IMR-90 (cell line): ENCODE data around the gene OSBPL6. TPM values are rescaled to one million over a fixed set of nuclear protein-coding genes. Genes with fewer than 3 reads are reported as not detected.

Experiments
- ATAC-seq: fragments of 200-7000 bp; cut with Tn5 transposase; 2 replicates; pipeline ENCODE4 v1.9.1; 2020; ENCODE audit warnings: low read depth, mild to moderate bottlenecking, moderate library complexity
- BruUV-seq: library from RNA; stranded (reverse); fragments of 400-500 nt; replicated peaks from 2 replicates; lab custom pipeline; 2021; lab: Mats Ljungman, UMichigan
- CTCF ChIA-PET: fragments of 300-600 bp; formaldehyde crosslinking; extraction: SDS; loops from one replicate; lab custom pipeline; 2021; ENCODE audit warnings: antibody characterized with exemption; lab: Yijun Ruan, JAX
- POLR2A ChIA-PET: fragments of 300-600 bp; sonication (Branson Sonifier 250); formaldehyde crosslinking; loops from one replicate; lab custom pipeline; 2022; ENCODE audit warnings: antibody characterized with exemption; ENCODE audit not compliant: unreplicated experiment; lab: Charles Lee
- DNase-seq: peaks from one replicate; pipeline ENCODE4 v3.0.0; 2013
- H2AFZ ChIP-seq: replicated peaks from 2 replicates; pipeline ENCODE3; 2013; ENCODE audit warnings: low read length, mild to moderate bottlenecking; ENCODE audit not compliant: poor library complexity
- H2AK5ac ChIP-seq: 2 replicates; pipeline ENCODE4 v1.6.1; 2013; ENCODE audit warnings: low read depth, low read length, inconsistent platforms
- H2AK9ac ChIP-seq: replicated peaks from 2 replicates; pipeline ENCODE3; 2013; ENCODE audit warnings: mild to moderate bottlenecking, low read depth, low read length, moderate library complexity; ENCODE audit not compliant: poor library complexity
- H2BK120ac ChIP-seq: 2 replicates; pipeline ENCODE4 v1.6.1; 2013; ENCODE audit warnings: low read depth, low read length, inconsistent platforms
- H2BK15ac ChIP-seq: 3 replicates; pipeline ENCODE4 v1.6.1; 2013; ENCODE audit warnings: low read depth, low read length, inconsistent platforms
- H2BK20ac ChIP-seq: 2 replicates; pipeline ENCODE4 v1.6.1; 2013; ENCODE audit warnings: low read depth, mild to moderate bottlenecking, inconsistent platforms, low read length, moderate library complexity
- H2BK5ac ChIP-seq: 2 replicates; pipeline ENCODE4 v1.6.1; 2013; ENCODE audit warnings: mild to moderate bottlenecking, low read depth, low read length, inconsistent platforms; ENCODE audit not compliant: poor library complexity, severe bottlenecking
- H3K14ac ChIP-seq: replicated peaks from 2 replicates; pipeline ENCODE4 v1.6.1; 2013; ENCODE audit warnings: low read depth, low read length, inconsistent platforms
- H3K18ac ChIP-seq: 2 replicates; pipeline ENCODE4 v1.6.1; 2013; ENCODE audit warnings: low read depth, low read length, control low read depth
- H3K23ac ChIP-seq: 2 replicates; pipeline ENCODE4 v1.6.1; 2013; ENCODE audit warnings: low read depth, low read length, inconsistent platforms
- H3K27ac ChIP-seq: 2 replicates; pipeline ENCODE4 v1.5.1; 2013; ENCODE audit warnings: mild to moderate bottlenecking, control low read depth, low read length; ENCODE audit not compliant: insufficient read depth
- H3K27me3 ChIP-seq: 2 replicates; pipeline ENCODE4 v1.6.1; 2013; ENCODE audit warnings: low read length; ENCODE audit not compliant: control insufficient read depth, insufficient read depth
- H3K36me3 ChIP-seq: 2 replicates; pipeline ENCODE4 v1.6.1; 2013; ENCODE audit warnings: low read length, mixed read lengths; ENCODE audit not compliant: control insufficient read depth, insufficient read depth
- H3K4ac ChIP-seq: 2 replicates; pipeline ENCODE4 v1.6.1; 2013; ENCODE audit warnings: low read depth, low read length, inconsistent platforms
- H3K4me1 ChIP-seq: 2 replicates; pipeline ENCODE4 v1.6.1; 2013; ENCODE audit warnings: low read length, mixed read lengths; ENCODE audit not compliant: control insufficient read depth, insufficient read depth
- H3K4me2 ChIP-seq: 2 replicates; pipeline ENCODE4 v1.6.1; 2013; ENCODE audit warnings: low read depth, mild to moderate bottlenecking, control low read depth, low read length, moderate library complexity
- H3K4me3 ChIP-seq: 2 replicates; pipeline ENCODE4 v1.5.1; 2013; ENCODE audit warnings: low read depth, mild to moderate bottlenecking, control low read depth, low read length, moderate library complexity; ENCODE audit not compliant: insufficient read depth
- H3K56ac ChIP-seq: 2 replicates; pipeline ENCODE4 v1.6.1; 2013; ENCODE audit warnings: low read length, inconsistent platforms; ENCODE audit not compliant: insufficient read depth; ENCODE audit errors: extremely low read depth
- H3K79me1 ChIP-seq, 2 experiments: 2 replicates each; pipeline ENCODE4 v1.6.1; 2013; ENCODE audit warnings: low read length in 2 of 2, inconsistent platforms in 1 of 2, low read depth in 1 of 2
- H3K9ac ChIP-seq: 2 replicates; pipeline ENCODE4 v1.6.1; 2013; ENCODE audit warnings: low read depth, low read length, control low read depth
- H3K9me1 ChIP-seq: 2 replicates; pipeline ENCODE4 v1.6.1; 2013; ENCODE audit warnings: low read length, inconsistent platforms; ENCODE audit not compliant: insufficient read depth
- H3K9me3 ChIP-seq: 2 replicates; pipeline ENCODE4 v1.6.1; 2013; ENCODE audit warnings: low read length; ENCODE audit not compliant: control insufficient read depth, insufficient read depth
- H4K20me1 ChIP-seq: 2 replicates; pipeline ENCODE4 v1.6.1; 2013; ENCODE audit warnings: low read length, inconsistent platforms; ENCODE audit not compliant: insufficient read depth
- H4K5ac ChIP-seq: 2 replicates; pipeline ENCODE4 v1.6.1; 2013; ENCODE audit warnings: mild to moderate bottlenecking, low read depth, low read length, control low read depth
- H4K8ac ChIP-seq, 2 experiments: 2 replicates each; pipeline ENCODE4 v1.6.1; 2013; ENCODE audit warnings: low read depth in 2 of 2, low read length in 2 of 2, control low read depth in 1 of 2, inconsistent platforms in 1 of 2
- H4K91ac ChIP-seq: 2 replicates; pipeline ENCODE4 v1.6.1; 2013; ENCODE audit warnings: low read depth, low read length, inconsistent platforms; ENCODE audit not compliant: insufficient read depth
- CEBPB ChIP-seq: IDR thresholded peaks from 2 replicates; pipeline ENCODE4 v1.6.1; 2012; ENCODE audit warnings: low read depth, low read length, improper control_type of control experiment
- RCOR1 ChIP-seq: IDR thresholded peaks from 2 replicates; pipeline ENCODE4 v1.6.1; 2012; ENCODE audit warnings: mild to moderate bottlenecking, low read length, improper control_type of control experiment; ENCODE audit not compliant: insufficient replicate concordance
- RFX5 ChIP-seq: IDR thresholded peaks from 2 replicates; pipeline ENCODE4 v1.8.0; 2012; ENCODE audit warnings: low read depth, mild to moderate bottlenecking, low read length, moderate library complexity
- dilution Hi-C: fragments of 300-500 bp; cut with HindIII; formaldehyde crosslinking; loops from one replicate; pipeline ENCODE4 v1.14.3; 2018; ENCODE audit warnings: low sequenced_read_pairs; ENCODE audit not compliant: unreplicated experiment
- in situ Hi-C: fragments of 300-500 bp; cut with MboI; formaldehyde crosslinking; loops from 3 replicates; pipeline ENCODE4 v1.14.3; 2019; ENCODE audit warnings: low sequenced_read_pairs, inconsistent platforms, mixed read lengths
- intact Hi-C: fragments of 100-400 bp; cut with micrococcal nuclease; formaldehyde crosslinking; loops from 2 replicates; pipeline ENCODE4 v1.10.0; 2022
- polyA plus RNA-seq, 3 experiments: library from polyadenylated mRNA; depleted of rRNA; stranded (reverse); fragments of >200 nt; gene quantifications; 2 replicates each; pipeline ENCODE4 v1.2.3, GENCODE V29; 2012; ENCODE audit warnings: low replicate concordance in 1 of 3
- total RNA-seq: library from RNA; depleted of rRNA; stranded (reverse); fragments of >200 nt; gene quantifications from 2 replicates; pipeline ENCODE4 v1.2.3, GENCODE V29; 2012

Gene OSBPL6
- total and polyA plus RNA-seq, 2 of the 4 experiments (the other 2 are of a cell fraction) = 3.2 to 3.7 TPM

DNA sequence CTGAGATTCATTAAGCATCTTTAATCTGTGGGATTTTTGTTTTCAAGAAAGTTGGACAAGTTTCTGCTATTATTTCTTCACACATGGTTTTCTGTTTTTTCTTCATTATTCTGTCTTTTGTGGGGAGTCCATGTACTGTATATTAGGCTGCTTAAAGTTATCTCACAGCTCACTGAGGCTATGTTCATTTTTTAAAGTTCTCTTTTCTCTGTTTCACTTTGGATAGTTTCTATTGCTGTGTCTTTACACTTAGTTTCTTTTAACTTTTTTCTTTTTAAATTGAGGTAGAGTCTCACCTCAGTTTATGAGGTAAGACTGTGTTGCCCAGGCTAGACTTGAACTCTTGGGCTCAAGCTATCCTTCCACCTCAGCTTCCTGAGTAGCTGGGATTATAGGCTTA is 8.6 kb downstream of the OSBPL6 start:
- Histone ChIP-seq H4K5ac (no peak overlapping the region), H3K9ac (no peak overlapping the region), H3K79me1 (peaks cover 16 to 21% of the 10 kb centered on the region in 2 experiments; a peak in 1 of 4 replicates), H3K4me1 (no peaks in the 10 kb centered on the region), H4K91ac (no peak overlapping the region), H3K27me3 (no peaks in the 10 kb centered on the region), H3K9me1 (no peaks in the 10 kb centered on the region; the same call in 1 of the 2 replicates), H3K4me3 (no peak overlapping the region), H3K23ac (no peak overlapping the region), H3K27ac (no peak overlapping the region), H4K20me1 (no peaks in the 10 kb centered on the region), H2BK120ac (no peak overlapping the region), H3K4ac (no peak overlapping the region), H4K8ac (no peak overlapping the region), H3K18ac (no peak overlapping the region), H2AK5ac (no peak overlapping the region), H3K9me3 (no peaks in the 10 kb centered on the region), H2BK5ac (no peak overlapping the region), H2AFZ (no peak overlapping the region), H3K36me3 (no peaks in the 10 kb centered on the region), H2BK15ac (no peak overlapping the region), H2BK20ac (no peak overlapping the region), H3K56ac (no peak overlapping the region), H3K14ac (no peak overlapping the region), H2AK9ac (no peak overlapping the region), H3K4me2 (no peak overlapping the region)
- intact Hi-C loops (no loop called here), in situ Hi-C loops (no loop called here), dilution Hi-C loops (no loop called here)
- CTCF ChIA-PET = interaction anchor here (0.7 kb wide), 1 partner anchor 232 kb away, joined by 3 read pairs; no protein-coding TSS in a partner anchor
- no peak for TF ChIP-seq RFX5
- TF ChIP-seq CEBPB = no peak
- no peak for TF ChIP-seq RCOR1
- no TSS peak for BruUV-seq
- no peak for DNase-seq
- POLR2A ChIA-PET = no interaction called here
- ATAC-seq = no peak
